ENCODE data around the gene KLK12. TPM values are rescaled to one million over a fixed set of nuclear protein-coding genes. Genes with fewer than 3 reads are reported as not detected.

The KLK12 gene
- total RNA-seq (2014; rRNA removed; shearing (Covaris generic)), result not detected in 2 replicates

GRCh38 chr19:51034704-51035103 lies at the start of gene KLK12:
Gene KLK12 (minus strand): TSS chr19:51035002. CDS start chr19:51034621, 381 bp downstream.
- H3K36me3 ChIP-seq, result no peaks in the 10 kb centered on the region
- H3K27ac ChIP-seq, result no peak within 1 kb of the TSS
- H3K9me3 ChIP-seq (replicated peaks), result no peaks in the 10 kb centered on the region
- no peak within 1 kb of the TSS for H3K4me3 ChIP-seq
- H3K4me1 ChIP-seq (replicated peaks), result no peaks in the 10 kb centered on the region
- no peaks in the 10 kb centered on the region for H3K27me3 ChIP-seq (replicated peaks)
- no peak for DNase-seq (ENCODE audit: low read depth in 1 of 2, low spot score in 2 of 2)

- Histone ChIP-seq H3K4me3 (no peak overlapping the region), H3K4me1 (replicated peaks) (no peaks in the 10 kb centered on the region), H3K9me3 (replicated peaks) (no peaks in the 10 kb centered on the region), H3K27me3 (replicated peaks) (peaks cover 3% of the 10 kb centered on the region; the same call in 1 of the 2 replicates), H3K36me3 (no peaks in the 10 kb centered on the region), H3K27ac (no peak overlapping the region)
- DNase-seq (ENCODE audit: low read depth in 1 of 2, low spot score in 2 of 2), result no peak
These were observed 49.7 kb upstream of the KLK12 start for GRCh38 chr19:51084505-51084904.

- DNase-seq (ENCODE audit: low read depth in 1 of 2, low spot score in 2 of 2), result no peak
- no peaks in the 10 kb centered on the region for H3K36me3 ChIP-seq
- no peak overlapping the region for H3K27ac ChIP-seq
- H3K4me1 ChIP-seq (replicated peaks), result no peaks in the 10 kb centered on the region
- H3K9me3 ChIP-seq (replicated peaks), result no peaks in the 10 kb centered on the region
- H3K4me3 ChIP-seq, result no peak overlapping the region
- peaks cover 3% of the 10 kb centered on the region; the same call in 1 of the 2 replicates for H3K27me3 ChIP-seq (replicated peaks)
These were observed 49.0 kb upstream of the KLK12 start for GRCh38 chr19:51083783-51084182.

GRCh38 chr19:51083181-51083580 lies 48.4 kb upstream of the KLK12 start:
- Histone ChIP-seq H3K4me3 (no peak overlapping the region), H3K36me3 (no peaks in the 10 kb centered on the region), H3K27ac (no peak overlapping the region), H3K9me3 (replicated peaks) (no peaks in the 10 kb centered on the region), H3K4me1 (replicated peaks) (no peaks in the 10 kb centered on the region), H3K27me3 (replicated peaks) (peaks cover 3% of the 10 kb centered on the region; the same call in 1 of the 2 replicates)
- DNase-seq (ENCODE audit: low read depth in 1 of 2, low spot score in 2 of 2), result no peak

- DNase-seq (ENCODE audit: low read depth in 1 of 2, low spot score in 2 of 2), result no peak
- no peak within 1 kb of the TSS for H3K27ac ChIP-seq
- no peaks in the 10 kb centered on the region for H3K36me3 ChIP-seq
- H3K9me3 ChIP-seq (replicated peaks), result no peaks in the 10 kb centered on the region
- no peaks in the 10 kb centered on the region for H3K4me1 ChIP-seq (replicated peaks)
- no peak within 1 kb of the TSS for H3K4me3 ChIP-seq
- H3K27me3 ChIP-seq (replicated peaks), result peaks cover 3% of the 10 kb centered on the region; the same call in 1 of the 2 replicates
These were observed 47.8 kb upstream of the KLK12 start, which contains the start of gene KLK14 for GRCh38 chr19:51082611-51083010. Gene KLK14 (minus strand): TSS chr19:51082887. CDS start chr19:51082614, 273 bp downstream.

- no peaks in the 10 kb centered on the region for H3K36me3 ChIP-seq
- H3K4me3 ChIP-seq, result no peak overlapping the region
- H3K4me1 ChIP-seq (replicated peaks), result no peaks in the 10 kb centered on the region
- no peaks in the 10 kb centered on the region for H3K9me3 ChIP-seq (replicated peaks)
- H3K27me3 ChIP-seq (replicated peaks), result peaks cover 3% of the 10 kb centered on the region; the same call in 1 of the 2 replicates
- DNase-seq (ENCODE audit: low read depth in 1 of 2, low spot score in 2 of 2), result no peak
- no peak overlapping the region for H3K27ac ChIP-seq
These were observed 46.7 kb upstream of the KLK12 start for GRCh38 chr19:51081476-51081875.

- no peak overlapping the region for H3K27ac ChIP-seq
- H3K27me3 ChIP-seq (replicated peaks), result peaks cover 3% of the 10 kb centered on the region; the same call in 1 of the 2 replicates
- H3K9me3 ChIP-seq (replicated peaks), result no peaks in the 10 kb centered on the region
- H3K4me3 ChIP-seq, result no peak overlapping the region
- H3K36me3 ChIP-seq, result no peaks in the 10 kb centered on the region
- H3K4me1 ChIP-seq (replicated peaks), result no peaks in the 10 kb centered on the region
- DNase-seq (ENCODE audit: low read depth in 1 of 2, low spot score in 2 of 2), result no peak
These were observed 44.8 kb upstream of the KLK12 start for GRCh38 chr19:51079481-51080110.

- H3K27me3 ChIP-seq (replicated peaks), result peaks cover 3% of the 10 kb centered on the region; the same call in 1 of the 2 replicates
- H3K4me1 ChIP-seq (replicated peaks), result no peaks in the 10 kb centered on the region
- no peak overlapping the region for H3K27ac ChIP-seq
- DNase-seq (ENCODE audit: low read depth in 1 of 2, low spot score in 2 of 2), result no peak
- H3K36me3 ChIP-seq, result no peaks in the 10 kb centered on the region
- no peaks in the 10 kb centered on the region for H3K9me3 ChIP-seq (replicated peaks)
- H3K4me3 ChIP-seq, result no peak overlapping the region
These were observed 43.9 kb upstream of the KLK12 start for GRCh38 chr19:51078731-51079130.

GRCh38 chr19:51078104-51078503 lies 43.3 kb upstream of the KLK12 start:
- H3K27me3 ChIP-seq (replicated peaks), result no peaks in the 10 kb centered on the region; the same call in 1 of the 2 replicates
- no peaks in the 10 kb centered on the region for H3K36me3 ChIP-seq
- DNase-seq (ENCODE audit: low read depth in 1 of 2, low spot score in 2 of 2), result no peak
- H3K9me3 ChIP-seq (replicated peaks), result no peaks in the 10 kb centered on the region
- H3K4me1 ChIP-seq (replicated peaks), result no peaks in the 10 kb centered on the region
- H3K27ac ChIP-seq, result no peak overlapping the region
- H3K4me3 ChIP-seq, result no peak overlapping the region

GRCh38 chr19:51076631-51077213 lies 41.9 kb upstream of the KLK12 start:
- Histone ChIP-seq H3K27me3 (replicated peaks) (no peaks in the 10 kb centered on the region; the same call in 1 of the 2 replicates), H3K4me3 (no peak overlapping the region), H3K27ac (no peak overlapping the region), H3K4me1 (replicated peaks) (no peaks in the 10 kb centered on the region), H3K9me3 (replicated peaks) (no peaks in the 10 kb centered on the region), H3K36me3 (no peaks in the 10 kb centered on the region)
- DNase-seq (ENCODE audit: low read depth in 1 of 2, low spot score in 2 of 2), result no peak

- Histone ChIP-seq H3K36me3 (no peaks in the 10 kb centered on the region), H3K9me3 (replicated peaks) (no peaks in the 10 kb centered on the region), H3K27me3 (replicated peaks) (no peaks in the 10 kb centered on the region; the same call in 1 of the 2 replicates), H3K4me1 (replicated peaks) (no peaks in the 10 kb centered on the region), H3K4me3 (no peak overlapping the region), H3K27ac (no peak overlapping the region)
- DNase-seq (ENCODE audit: low read depth in 1 of 2, low spot score in 2 of 2), result no peak
These were observed 41.2 kb upstream of the KLK12 start for GRCh38 chr19:51075998-51076397.

GRCh38 chr19:51071095-51071405 lies 36.2 kb upstream of the KLK12 start:
- Histone ChIP-seq H3K9me3 (replicated peaks) (no peaks in the 10 kb centered on the region), H3K27ac (no peak overlapping the region), H3K4me3 (no peak overlapping the region), H3K27me3 (replicated peaks) (peaks cover 6% of the 10 kb centered on the region), H3K36me3 (no peaks in the 10 kb centered on the region), H3K4me1 (replicated peaks) (no peaks in the 10 kb centered on the region)
- no peak for DNase-seq (ENCODE audit: low read depth in 1 of 2, low spot score in 2 of 2)

- H3K9me3 ChIP-seq (replicated peaks), result no peaks in the 10 kb centered on the region
- DNase-seq (ENCODE audit: low read depth in 1 of 2, low spot score in 2 of 2), result no peak
- no peaks in the 10 kb centered on the region for H3K36me3 ChIP-seq
- H3K27ac ChIP-seq, result no peak overlapping the region
- no peak overlapping the region for H3K4me3 ChIP-seq
- peaks cover 6% of the 10 kb centered on the region for H3K27me3 ChIP-seq (replicated peaks)
- H3K4me1 ChIP-seq (replicated peaks), result no peaks in the 10 kb centered on the region
These were observed 35.7 kb upstream of the KLK12 start for GRCh38 chr19:51070334-51071094.
